PFSK-1 (cell line): ENCODE results near the gene OR1D5.

Source experiments
- FOXP2 ChIP-seq: optimal IDR thresholded peaks from 2 replicates; pipeline ENCODE3; 2011; ENCODE audit warnings: borderline replicate concordance, control low read depth, inconsistent platforms; ENCODE audit not compliant: insufficient read depth; ENCODE audit errors: extremely low read length, extremely low read depth
- POLR2AphosphoS5 ChIP-seq: IDR thresholded peaks from 2 replicates; pipeline ENCODE4 v1.6.1; 2012; ENCODE audit warnings: low read depth, mild to moderate bottlenecking, control low read depth, low read length, moderate library complexity
- SIN3A ChIP-seq: IDR thresholded peaks from 2 replicates; pipeline ENCODE4 v1.6.1; 2012; ENCODE audit warnings: mild to moderate bottlenecking, low read length, moderate library complexity, borderline replicate concordance; ENCODE audit not compliant: insufficient read depth
- TAF1 ChIP-seq: IDR thresholded peaks from 2 replicates; pipeline ENCODE4 v1.6.1; 2012; ENCODE audit warnings: low read length, control low read depth, borderline replicate concordance; ENCODE audit not compliant: insufficient read depth
- TF ChIP-seq, protein P1 (sequence below), 2 experiments: IDR thresholded peaks; 2 replicates each; pipeline versions ENCODE4 v1.6.1 to v1.8.0; 2011 to 2012; ENCODE audit warnings: low read depth in 2 of 2, low read length in 2 of 2, control low read depth in 1 of 2, inconsistent platforms in 1 of 2, mild to moderate bottlenecking in 1 of 2, moderate library complexity in 1 of 2; ENCODE audit not compliant: insufficient read depth in 1 of 2

The OR1D5 gene

DNA sequence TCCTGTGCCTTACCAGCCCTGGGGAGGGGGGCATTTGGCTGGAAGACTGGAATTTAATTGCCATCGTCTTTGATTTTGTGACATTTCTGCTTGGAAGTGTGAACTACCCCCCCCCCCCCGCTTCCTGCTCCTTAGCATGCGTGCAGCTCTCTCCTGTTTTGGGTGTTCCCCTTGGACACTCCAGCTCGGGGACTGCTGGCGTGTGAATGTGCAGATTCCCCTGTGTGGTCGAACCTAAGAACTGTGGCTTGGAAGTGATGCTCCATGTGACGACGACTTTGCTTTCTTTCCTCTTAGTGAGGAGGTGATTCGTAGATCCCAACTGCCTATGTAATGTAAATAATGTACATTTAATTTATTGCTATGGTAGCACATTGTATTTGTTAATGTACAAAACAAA, 26.1 kb downstream of the OR1D5 start:
- TF ChIP-seq POLR2AphosphoS5 (no peak), TAF1 (no peak), FOXP2 (no peak), SIN3A (no peak)
- TF ChIP-seq, protein P1, sequence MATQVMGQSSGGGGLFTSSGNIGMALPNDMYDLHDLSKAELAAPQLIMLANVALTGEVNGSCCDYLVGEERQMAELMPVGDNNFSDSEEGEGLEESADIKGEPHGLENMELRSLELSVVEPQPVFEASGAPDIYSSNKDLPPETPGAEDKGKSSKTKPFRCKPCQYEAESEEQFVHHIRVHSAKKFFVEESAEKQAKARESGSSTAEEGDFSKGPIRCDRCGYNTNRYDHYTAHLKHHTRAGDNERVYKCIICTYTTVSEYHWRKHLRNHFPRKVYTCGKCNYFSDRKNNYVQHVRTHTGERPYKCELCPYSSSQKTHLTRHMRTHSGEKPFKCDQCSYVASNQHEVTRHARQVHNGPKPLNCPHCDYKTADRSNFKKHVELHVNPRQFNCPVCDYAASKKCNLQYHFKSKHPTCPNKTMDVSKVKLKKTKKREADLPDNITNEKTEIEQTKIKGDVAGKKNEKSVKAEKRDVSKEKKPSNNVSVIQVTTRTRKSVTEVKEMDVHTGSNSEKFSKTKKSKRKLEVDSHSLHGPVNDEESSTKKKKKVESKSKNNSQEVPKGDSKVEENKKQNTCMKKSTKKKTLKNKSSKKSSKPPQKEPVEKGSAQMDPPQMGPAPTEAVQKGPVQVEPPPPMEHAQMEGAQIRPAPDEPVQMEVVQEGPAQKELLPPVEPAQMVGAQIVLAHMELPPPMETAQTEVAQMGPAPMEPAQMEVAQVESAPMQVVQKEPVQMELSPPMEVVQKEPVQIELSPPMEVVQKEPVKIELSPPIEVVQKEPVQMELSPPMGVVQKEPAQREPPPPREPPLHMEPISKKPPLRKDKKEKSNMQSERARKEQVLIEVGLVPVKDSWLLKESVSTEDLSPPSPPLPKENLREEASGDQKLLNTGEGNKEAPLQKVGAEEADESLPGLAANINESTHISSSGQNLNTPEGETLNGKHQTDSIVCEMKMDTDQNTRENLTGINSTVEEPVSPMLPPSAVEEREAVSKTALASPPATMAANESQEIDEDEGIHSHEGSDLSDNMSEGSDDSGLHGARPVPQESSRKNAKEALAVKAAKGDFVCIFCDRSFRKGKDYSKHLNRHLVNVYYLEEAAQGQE (IDR thresholded peaks at IDR 0.05; ENCODE audit: insufficient read depth in 1 of 2, low read depth in 2 of 2, low read length in 2 of 2): no peak

GRCh38 chr17:3036800-3037199, 26.6 kb downstream of the OR1D5 start:
- TF ChIP-seq POLR2AphosphoS5: no peak

DNA sequence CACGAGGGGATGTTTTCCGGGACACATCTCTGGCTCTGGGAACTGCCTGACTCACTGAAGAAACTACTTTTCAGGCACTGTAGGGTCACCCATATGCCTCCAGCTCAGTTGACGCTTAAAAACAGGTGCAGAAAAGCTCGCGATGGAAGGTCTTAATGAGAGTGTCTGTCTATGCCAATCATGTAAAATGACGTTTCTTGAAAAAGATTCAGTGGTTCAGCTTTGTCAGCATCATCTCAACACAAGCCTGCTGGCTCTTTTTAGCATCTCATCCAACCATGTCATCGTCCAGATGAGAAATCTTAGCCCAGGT, 27.5 kb downstream of the OR1D5 start:
- TF ChIP-seq, protein P1 (IDR thresholded peaks at IDR 0.05; ENCODE audit: insufficient read depth in 1 of 2, low read depth in 2 of 2, low read length in 2 of 2): no peak
- no peak for TF ChIP-seq SIN3A
- TF ChIP-seq FOXP2: no peak
- TF ChIP-seq POLR2AphosphoS5: no peak
- TF ChIP-seq TAF1: no peak

DNA sequence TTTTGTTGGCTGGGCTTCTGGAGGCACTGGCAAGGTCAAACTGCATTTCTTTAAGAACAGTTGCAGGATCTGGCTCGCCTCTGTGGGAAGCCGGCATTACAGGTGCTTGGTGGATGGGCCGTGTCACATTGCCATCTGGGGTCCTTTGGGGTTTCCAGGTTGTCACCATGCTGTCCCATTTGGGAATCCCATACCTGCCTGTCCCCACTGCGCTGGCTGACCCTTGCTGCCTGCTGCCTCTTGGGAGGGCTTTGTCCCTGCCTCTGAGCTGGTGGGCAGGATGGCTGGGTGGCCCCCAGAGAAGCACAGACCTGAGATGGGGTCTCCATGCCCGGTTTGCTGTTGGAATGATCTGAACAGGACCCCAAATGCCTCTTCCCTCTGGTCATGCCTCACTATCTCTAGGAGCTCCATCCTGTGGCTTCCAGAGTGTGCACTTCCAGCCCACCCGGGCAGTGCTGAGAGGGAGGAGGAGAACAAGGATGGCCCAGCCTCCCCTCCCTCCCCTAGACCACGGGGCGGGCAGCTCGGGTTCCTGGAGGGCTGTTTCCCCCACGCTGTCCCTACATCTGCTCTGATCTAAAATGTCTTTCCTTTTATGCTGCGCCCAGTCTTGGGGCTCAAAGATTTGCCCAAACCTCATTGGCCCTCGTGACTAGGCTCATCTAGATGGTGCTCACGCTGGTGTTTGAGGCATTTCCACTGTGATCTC, 28.0 kb downstream of the OR1D5 start:
- no peak for TF ChIP-seq POLR2AphosphoS5
- TF ChIP-seq TAF1: no peak
- TF ChIP-seq, protein P1 (IDR thresholded peaks at IDR 0.05; ENCODE audit: insufficient read depth in 1 of 2, low read depth in 2 of 2, low read length in 2 of 2): no peak
- TF ChIP-seq SIN3A: no peak
- no peak for TF ChIP-seq FOXP2

- TF ChIP-seq POLR2AphosphoS5 (no peak), SIN3A (no peak), FOXP2 (no peak), TAF1 (no peak)
- TF ChIP-seq, protein P1 (IDR thresholded peaks at IDR 0.05; ENCODE audit: insufficient read depth in 1 of 2, low read depth in 2 of 2, low read length in 2 of 2): no peak
These were observed 28.9 kb downstream of the OR1D5 start for GRCh38 chr17:3034578-3034920.
